Epidermal melanocyte (primary cell): ENCODE measurements around the gene UFSP1.
"Not testable (repeated sequence)": the region's sequence is repeated elsewhere in the genome, so short reads cannot be mapped to it uniquely, and the experiment has no call there.

ENCODE experiments used
- DNase-seq: peaks from one replicate; pipeline ENCODE4 v3.0.0; 2011; ENCODE audit warnings: low spot score; ENCODE audit not compliant: insufficient read length

Gene UFSP1

DNA sequence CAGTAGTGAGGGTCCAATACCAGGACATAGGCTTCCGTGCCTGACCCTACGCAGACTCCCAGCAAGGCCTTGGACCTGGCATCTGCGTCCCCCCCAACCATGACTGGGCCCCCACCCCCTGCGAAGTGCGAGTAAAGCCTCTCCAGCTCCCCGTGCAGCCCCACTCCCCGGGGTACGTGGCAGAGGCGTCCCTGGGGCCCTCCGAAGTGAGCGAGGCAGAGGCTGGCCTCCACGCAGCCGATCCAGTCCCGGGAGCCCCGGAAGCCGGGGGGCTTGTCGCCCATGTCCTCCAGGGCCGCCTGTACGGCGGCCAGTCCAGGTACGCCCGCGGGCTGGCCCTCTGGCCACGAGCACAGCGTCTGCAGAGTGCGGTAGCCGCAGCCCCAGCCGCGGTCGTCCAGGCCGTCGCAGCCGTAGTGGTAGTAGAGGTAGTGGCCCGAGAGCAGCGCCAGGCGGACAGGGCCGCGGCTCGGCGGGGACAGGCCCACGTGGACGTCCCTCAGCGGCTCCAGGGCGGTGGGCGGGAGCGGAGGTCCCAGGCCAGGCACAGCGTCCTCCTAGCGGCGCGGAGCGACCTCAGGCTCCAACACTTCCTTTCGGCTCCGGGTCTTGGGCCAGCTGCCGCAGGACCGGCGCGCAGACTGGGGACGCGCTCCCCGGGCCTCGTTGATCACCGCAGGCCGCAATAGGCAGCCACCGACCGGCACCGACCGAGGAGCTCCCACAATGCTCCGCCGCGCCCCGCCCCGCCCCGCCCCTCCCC is at the start of gene UFSP1:
Gene UFSP1 (minus strand): TSS at position 728 of the 763 bp plus-strand sequence. CDS start 444 bp downstream, at position 284.
- DNase-seq = no peak

DNA sequence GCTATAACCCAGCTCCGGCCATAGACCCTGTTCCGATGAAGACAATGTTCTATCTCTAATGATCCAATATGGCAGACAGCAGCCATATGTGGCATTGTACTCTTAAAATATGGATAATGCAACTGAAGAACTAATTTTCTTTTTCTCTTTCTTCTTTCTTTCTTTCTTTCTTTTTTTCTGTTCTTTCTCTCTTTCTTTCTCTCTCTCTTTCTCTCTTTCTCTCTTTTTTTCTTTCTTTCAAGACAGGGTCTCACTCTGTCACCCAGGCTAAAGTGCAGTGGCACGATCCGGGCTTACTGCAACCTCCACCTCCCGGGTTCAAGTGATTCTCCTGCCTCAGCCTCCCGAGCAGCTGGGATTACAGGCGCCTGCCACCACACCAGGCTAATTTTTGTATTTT is 46.7 kb upstream of the UFSP1 start:
- DNase-seq = not testable (repeated sequence)

DNA sequence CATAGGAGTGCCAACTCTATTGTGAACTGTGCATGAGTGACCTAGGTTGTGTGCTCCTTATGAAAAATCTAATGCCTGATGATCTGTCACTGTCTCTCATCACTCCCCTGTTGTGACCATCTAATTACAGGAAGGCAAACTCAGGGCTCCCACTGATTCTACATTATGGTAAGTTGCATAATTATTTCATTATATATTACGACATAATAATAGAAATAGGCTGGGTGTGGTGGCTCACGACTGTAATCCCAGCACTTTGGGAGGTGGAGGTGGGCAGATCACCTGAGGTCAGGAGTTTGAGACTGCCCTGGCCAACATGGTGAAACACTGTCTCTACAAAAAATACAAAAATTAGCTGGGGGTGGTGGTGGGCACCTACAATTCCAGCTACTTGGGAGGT is 45.9 kb upstream of the UFSP1 start:
- not testable (repeated sequence) for DNase-seq

DNA sequence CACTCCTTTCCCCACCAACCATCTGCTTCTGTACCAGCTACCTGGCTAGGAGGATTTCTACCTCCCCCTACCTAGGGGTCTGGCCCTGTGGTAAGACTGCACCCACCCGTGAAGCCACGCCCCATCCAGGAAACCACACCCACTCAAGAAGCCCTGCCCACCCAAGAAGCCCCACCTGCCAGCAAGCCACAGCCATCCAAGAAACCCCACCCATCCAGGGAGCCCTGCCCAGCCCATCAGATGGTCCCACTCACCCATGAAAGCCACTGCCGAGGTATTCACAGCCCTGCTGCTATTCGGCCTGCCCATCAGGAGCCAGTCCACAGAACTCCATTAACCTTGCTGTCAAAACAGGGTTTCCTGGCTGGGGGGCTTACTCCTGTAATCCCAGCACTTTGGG is 44.2 kb upstream of the UFSP1 start:
- no peak for DNase-seq

DNA sequence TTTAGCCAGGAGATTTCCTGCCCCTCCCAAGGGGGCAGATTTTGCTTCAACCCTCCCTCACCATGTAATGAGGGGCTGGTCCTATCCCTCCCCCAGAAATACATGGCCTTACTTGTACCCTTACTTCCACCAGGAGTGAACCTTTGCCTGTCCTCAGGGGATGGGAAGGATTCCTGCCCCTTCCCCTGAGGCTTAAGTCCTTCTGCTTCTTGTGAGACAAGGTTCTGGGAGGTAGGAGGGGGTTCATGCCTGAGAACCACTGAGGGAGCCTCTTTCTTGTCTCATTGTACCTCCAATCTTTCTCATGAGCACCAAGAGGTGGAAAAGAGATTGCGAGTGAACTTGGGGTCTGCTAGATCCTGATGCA is 40.3 kb upstream of the UFSP1 start:
- no peak for DNase-seq

DNA sequence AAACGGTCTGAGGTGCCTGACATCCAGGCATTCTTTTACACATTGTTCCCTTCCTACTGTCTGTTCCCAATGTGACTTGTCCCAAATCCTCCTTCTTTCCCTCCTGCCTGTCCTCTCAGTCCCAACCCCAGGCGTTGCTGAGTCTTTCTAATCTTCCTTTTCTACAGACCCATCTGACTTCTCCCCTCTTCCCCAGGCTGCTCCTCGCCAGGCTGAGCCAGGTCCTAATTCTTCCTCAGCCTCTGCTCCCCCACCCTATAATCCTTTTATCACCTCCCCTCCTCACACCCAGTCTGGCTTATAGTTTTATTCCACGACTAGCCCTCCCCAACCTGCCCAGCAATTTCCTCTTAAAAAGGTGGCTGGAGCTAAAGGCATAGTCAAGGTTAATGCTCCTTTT is 34.1 kb upstream of the UFSP1 start:
- not testable (repeated sequence) for DNase-seq

DNA sequence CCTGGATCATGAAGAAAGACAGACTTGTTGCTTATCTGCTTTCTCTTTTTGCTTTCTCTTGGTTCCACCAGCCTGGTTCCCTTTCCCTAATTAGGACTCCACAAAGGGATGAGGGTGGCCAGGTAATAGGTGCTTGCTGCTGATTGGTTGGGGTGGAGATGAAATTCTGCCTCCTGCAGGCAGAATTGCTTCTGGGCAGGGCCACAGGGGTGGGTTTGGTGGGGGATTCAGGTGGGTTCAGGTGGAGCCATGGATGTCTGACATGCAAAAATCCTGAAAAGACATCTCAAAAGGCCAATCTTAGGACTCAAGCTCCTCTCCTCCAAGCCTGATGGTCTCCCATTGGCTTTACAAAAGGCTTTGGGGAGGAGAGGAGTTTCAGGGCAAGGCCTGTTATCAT is 31.5 kb upstream of the UFSP1 start:
- no peak for DNase-seq

DNA sequence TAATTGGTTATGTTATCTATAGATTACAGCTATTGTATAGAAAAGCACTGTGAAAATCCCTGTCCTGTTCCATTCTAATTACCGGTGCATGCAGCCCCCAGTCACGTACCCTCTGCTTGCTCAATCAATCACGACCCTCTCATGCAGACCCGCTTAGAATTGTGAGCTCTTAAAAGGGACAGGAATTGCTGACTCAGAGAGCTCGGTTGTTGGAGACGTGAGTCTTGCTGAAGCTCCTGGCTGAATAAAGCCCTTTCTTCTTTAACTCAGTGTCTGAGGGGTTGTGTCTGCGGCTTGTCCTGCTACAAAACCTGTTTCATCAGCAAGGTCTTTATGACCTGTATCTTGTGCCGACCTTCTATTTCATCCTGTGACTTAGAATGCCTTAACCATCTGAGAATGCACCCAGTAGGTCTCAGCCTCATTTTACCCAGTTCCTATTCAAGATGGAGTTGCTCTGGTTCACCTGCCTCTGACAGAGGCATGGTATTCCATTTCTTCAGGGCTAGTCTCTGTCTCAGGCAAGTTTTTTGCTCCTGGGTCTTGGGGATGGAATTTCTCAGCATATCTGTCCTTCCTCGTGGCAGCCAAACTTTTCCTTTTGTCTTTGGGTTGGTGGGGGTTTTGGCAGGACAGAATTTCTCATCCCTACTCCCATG is 30.4 kb upstream of the UFSP1 start:
- not testable (repeated sequence) for DNase-seq

DNA sequence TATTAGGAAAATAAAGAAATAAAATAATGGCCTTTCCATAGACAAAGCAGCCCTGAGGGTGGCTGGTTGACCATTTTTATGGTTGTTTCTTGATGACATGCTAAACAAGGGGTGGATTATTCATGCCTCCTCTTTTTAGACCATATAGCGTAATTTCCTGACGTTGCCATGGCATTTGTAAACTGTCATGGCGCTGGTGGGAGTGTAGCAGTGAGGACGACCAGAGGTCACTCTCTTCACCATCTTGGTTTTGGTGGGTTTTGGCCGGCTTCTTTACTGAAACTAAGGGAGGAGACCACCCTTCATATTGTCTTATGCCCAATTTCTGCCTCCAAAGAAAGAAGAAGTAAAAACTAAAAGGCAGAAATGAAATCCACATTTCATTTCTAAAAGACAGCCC is 29.8 kb upstream of the UFSP1 start:
- DNase-seq = not testable (repeated sequence)

DNA sequence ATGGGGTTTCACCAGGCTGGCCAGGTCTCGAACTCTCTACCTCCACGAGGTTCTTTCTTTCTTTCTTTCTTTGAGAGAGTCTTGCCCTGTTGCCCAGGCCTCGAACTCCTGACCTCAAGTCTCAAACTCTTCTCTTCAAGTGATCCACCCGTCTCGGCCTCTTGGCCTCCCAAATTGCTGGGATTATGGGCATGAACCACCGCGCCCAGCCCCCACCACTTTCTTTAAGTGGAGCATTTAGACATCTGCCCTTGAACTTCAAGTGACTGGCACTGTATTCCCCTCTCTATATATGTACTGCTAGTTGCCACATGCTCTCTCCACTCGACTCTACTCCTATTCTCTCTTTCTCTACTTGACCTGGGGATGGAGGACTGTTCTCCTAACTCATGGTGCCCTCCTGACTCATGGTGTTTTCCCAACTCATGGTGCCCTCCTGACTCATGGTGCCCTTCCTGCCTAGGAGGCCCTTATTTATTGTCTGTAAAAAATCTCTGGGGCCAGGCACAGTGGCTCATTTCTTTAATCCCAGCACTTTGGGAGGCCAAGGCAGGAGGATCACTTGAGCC is 25.4 kb upstream of the UFSP1 start:
- DNase-seq = no peak

DNA sequence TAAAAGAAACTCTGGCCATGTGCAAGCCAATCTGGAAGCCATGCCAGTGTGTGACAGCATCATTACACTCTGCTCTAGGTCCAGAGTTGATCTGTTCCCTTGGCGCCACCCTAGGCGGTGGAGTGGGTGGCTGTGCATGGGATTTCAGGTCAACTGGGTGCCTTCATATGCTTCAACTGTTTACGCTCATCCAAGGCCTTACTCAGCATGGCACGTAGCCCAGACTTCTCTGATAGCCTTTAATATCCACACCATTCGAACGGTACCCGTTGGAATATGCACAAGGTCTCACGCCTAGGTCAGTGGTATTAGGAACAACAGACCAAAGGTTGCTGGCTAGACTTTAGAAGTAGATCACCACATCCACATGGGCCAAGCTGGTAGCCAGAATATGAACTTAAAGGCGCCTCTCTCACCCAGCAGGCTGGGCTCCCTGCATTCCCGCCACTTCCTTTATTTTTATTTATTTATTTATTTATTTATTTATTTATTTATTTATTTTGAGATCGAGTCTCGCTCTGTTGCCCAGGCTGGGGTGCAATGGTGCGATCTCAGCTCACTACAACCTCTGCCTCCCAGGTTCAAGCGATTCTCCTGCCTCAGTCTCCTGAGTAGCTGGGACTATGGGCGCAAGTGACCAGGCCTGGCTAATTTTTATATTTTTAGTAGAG is 24.8 kb upstream of the UFSP1 start:
- no peak for DNase-seq

DNA sequence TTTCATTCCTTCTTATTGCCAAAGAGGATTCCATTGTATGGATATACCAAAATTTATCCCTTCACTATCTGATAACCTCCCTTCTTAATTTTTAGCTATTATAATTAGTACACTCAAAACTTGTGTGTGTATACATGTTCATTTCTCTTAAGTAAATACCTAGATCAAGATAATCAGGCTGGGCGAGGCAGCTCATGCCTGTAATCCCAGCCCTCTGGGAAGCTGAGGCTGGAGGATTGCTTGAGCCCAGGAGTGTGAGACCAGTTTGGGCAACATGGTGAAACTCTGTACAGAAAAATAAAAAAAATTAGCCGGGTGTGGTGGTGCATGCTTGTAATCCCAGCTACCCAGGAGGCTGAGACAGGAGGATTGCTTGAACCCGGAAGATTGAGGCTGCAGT is 22.0 kb upstream of the UFSP1 start:
- DNase-seq = no peak

DNA sequence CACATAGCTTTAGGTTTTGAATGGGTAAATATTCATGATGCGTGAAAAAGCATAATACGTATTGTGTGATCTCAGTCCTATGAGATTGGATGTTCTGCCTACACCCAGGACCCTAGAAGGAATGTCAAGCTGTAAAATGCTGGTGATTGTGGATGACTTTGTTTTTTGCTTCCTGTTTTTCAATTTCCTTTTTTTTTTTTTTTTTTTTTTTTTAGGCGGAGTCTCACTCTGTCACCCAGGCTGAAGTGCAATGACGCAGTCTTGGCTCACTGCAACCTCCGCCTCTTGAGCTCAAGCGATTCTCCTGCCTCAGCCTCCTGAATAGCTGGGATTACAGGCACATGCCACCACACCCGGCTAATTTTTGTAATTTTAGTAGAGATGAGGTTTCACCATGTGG is 20.9 kb upstream of the UFSP1 start:
- not testable (repeated sequence) for DNase-seq

DNA sequence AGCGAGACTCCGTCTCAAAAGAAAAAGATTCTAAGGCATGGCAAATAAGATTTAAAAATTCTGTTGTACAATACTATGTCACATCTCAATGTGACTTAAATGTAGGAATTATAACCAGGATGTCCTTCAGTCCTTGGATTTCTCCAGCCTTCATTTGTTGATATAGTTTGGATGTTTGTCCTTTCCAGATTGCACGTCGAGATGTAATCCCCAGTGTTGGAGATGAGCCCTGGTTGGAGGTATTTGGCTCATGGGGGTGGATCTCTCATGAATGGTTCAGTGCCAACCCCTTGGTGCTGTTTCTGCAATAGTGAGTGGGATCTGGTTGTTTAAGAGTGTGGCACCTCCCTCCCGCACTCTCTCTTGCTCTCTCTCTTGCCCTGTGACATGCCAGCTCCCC is 19.0 kb upstream of the UFSP1 start:
- no peak for DNase-seq

DNA sequence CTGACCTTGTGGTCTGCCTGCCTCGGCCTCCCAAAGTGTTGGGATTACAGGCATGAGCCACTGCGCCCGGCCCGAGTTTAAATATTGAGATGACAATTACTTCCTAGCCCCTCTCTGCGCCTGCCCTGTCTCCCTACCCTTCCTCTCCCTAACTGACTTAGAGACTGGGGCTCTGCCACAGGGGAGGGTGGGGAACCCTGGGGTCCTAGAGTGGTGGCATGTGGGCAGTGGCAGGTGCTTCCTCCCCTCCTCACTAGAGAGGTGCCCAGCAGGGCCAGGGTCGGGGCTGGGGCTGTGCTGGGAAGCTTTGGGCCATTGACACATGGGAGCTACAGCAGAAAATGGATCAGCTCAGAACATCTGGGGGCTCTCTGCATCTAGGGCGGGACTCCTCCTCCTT is 13.1 kb upstream of the UFSP1 start:
- no peak for DNase-seq

DNA sequence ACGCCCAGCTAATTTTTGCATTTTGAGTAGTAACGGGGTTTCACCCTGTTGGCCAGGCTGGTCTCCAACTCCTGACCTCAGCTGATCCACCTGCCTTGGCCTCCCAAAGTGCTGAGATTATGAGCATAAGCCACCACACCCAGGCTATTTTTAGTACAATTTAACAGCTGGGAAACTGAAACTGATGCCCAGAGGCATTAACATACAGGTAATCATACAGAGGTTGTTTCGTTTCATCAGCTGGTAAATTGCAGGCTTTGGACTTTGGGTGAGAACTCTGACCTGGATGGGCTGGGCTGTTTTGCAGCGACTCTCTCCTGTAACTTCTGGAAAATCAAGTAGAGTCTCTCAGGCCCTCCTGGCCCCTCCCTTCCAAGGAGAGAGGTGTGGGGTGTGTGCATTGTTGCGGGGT is 12.4 kb upstream of the UFSP1 start:
- no peak for DNase-seq

DNA sequence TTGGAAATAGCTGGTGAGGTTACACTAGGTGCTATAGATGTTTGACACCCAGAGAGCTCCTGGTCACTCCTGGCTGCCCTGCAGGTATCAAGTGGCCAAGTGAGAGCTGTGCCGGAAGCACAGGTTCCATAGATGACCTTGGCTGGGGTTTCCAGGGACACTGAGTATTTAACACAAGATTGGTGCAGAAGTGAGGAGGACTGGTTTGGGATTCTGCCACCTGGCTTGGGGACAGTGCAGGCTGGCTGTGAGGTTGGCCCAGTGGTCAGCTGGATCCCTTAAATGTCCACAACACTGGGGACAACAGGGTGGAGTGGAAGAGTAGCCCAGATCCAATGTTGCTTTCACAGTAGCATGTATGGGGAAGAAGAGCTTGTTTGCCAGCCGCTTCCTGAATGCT is 11.5 kb upstream of the UFSP1 start:
- DNase-seq = no peak

DNA sequence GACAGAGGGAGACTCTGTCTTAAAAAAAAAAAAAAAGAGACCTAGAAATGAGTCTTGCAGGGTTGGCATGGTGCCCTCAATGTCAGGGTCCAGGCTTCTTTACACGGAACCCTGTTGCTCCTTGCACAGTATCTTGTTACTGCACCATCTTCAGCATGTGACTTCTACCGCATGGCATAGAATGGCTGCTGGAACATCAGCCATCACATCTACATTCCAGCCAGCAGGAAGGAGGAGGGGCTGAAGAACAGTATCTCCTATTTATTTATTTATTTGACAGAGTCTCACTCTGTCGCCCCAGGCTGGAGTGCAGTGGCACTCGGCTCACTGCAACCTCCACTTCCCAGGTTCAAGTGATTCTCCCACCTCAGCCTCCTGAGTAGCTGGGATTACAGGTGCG is 9.9 kb upstream of the UFSP1 start:
- no peak for DNase-seq

DNA sequence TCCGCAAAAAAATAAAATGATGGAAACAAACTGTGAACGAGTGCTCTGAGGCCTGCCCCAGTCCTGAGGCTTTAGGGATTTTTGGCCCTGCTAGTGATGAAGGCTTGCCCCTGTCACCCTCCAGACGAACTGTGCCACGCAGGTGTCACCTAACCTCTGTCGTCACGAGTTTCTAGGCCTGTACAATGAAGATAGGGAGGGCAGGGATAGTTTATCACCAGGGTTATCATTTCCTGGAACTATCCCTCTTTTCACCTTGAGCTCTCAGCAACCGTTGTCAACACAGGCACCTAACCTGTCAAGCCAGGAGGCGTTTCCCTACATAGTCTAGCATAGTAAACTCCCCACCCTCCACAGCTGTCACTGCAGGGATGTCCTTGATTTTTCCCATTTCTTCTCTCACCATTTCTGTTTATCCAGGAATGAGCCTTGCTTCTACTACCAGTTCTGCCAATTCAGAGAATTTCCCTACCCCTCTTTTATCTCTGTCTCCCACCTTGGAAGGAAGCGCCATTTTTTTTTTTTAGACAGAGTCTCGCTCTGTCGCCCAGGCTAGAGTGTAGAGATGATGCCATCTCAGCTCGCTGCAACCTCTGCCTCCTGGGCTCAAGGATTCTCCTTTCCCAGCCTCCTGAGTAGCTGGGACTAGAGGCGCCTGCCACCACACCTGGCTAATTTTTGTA is 8.4 kb upstream of the UFSP1 start:
- no peak for DNase-seq

DNA sequence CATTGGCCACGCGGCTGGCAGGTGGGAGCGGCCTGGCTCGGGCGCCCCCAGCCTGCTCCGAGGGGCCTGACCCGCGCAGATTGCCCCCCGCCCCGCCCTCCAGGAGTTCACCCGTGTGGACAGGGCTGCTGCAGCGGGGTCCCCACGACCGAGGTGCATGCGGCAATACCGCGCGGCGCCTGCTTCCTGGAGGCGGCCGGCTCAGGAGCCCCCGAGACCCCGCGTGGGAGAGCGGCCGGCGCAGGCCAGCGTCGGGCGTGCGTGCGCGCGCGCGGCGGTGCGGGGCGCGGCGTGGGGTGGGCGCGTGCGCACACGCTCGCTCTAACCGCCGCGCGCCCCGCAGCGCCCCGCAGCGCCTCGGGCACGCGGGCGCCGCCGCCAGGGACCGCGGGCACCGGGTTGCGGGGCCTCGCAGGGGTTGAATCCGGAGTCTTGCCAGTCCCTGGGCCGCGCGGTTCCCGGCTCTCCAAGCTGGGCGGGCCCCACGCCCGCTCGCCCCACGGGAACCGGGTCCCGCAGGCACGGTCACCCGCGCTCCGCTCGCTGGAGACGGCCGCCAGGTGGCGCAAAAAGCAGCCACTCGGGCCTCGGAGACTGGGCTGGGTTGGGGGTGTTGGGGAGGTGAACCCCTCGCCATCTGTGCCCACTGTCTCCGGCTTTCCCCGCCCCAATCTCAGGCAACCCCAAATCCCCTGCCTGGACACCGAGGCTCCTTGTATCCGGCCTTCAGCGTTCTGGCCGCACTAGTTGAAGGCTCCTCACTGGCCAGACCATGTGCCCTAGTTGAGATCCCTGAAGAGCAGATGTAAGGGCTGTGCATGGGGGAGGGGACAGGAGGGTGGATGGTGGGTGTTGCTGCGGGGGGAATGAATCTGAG is 7.5 kb upstream of the UFSP1 start:
- no peak for DNase-seq
